Suprapubic skin (tissue), 3 donors: ENCODE measurements around the gene CASK.

Experiments
- CTCF ChIP-seq, 2 donors: fragments of 200-600 bp in 1 of 2; fragments of 450-650 bp in 1 of 2; sonication (generic) in 1 of 2; IDR thresholded peaks; one replicate each; pipeline ENCODE4 v1.5.1; 2016 to 2019; ENCODE audit warnings: antibody characterized with exemption in 2 of 2, mild to moderate bottlenecking in 1 of 2, moderate library complexity in 1 of 2
- EP300 ChIP-seq: sonication (generic); formaldehyde crosslinking; IDR thresholded peaks from one replicate; pipeline ENCODE4 v1.6.1; 2017; ENCODE audit warnings: antibody characterized with exemption
- POLR2A ChIP-seq, 2 donors: fragments of 450-650 bp; IDR thresholded peaks; one replicate each; pipeline ENCODE4 v1.6.1; 2017; ENCODE audit warnings: antibody characterized with exemption in 2 of 2, mild to moderate bottlenecking in 2 of 2, moderate library complexity in 2 of 2

DNA sequence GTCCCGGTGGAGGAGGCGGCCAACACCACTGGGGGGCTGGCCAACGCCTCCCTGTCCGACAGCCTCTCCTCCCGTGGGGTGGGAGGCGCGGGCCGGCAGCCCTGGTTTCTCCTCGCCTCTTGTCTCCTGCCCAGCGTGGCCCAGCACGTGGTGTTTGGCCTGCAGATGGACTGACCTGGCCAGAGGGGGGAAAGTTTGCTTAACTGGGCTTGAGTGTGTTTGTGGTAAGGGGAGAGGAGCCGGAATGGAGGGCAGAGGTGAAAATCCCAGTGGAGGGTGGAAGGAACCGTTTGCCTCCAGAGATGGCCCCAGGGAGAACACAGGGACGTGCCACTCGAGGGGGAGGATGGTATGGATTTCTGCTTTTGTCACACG is 448.6 kb downstream of the CASK start:
- TF ChIP-seq CTCF (IDR thresholded peaks at IDR 0.05) (no peak), POLR2A (IDR thresholded peaks at IDR 0.05) (no peak), EP300 (no peak)
